Epithelial cell of proximal tubule (primary cell): Measurements from ENCODE around the gene ABHD17C. TPM values are rescaled to one million over a fixed set of nuclear protein-coding genes. Genes with fewer than 3 reads are reported as not detected.

Experiments
- DNase-seq: peaks from one replicate; pipeline ENCODE4 v3.0.0-alpha.2; 2011; ENCODE audit warnings: low read depth
- H3K4me3 ChIP-seq: 2 replicates; pipeline ENCODE4 v1.5.1; 2011; ENCODE audit warnings: low read depth, mild to moderate bottlenecking, low read length
- CTCF ChIP-seq: conservative IDR thresholded peaks from 2 replicates; pipeline ENCODE4 v1.5.1; 2012; ENCODE audit warnings: low read depth, mild to moderate bottlenecking, low read length
- total RNA-seq: library from RNA; depleted of rRNA; stranded (reverse); fragments of >200 nt; gene quantifications from 2 replicates; pipeline ENCODE4 v1.2.3, GENCODE V29; 2015

ABHD17C gene
- total RNA-seq, 1 donor from 2014 or later = 4.5 TPM

- DNase-seq = no peak
- no peak for TF ChIP-seq CTCF
- no peak overlapping the region for H3K4me3 ChIP-seq
These were observed 32.2 kb upstream of the ABHD17C start for GRCh38 chr15:80662757-80663553.

GRCh38 chr15:80665151-80665550 lies 30.0 kb upstream of the ABHD17C start:
- no peak overlapping the region for H3K4me3 ChIP-seq
- no peak for DNase-seq
- no peak for TF ChIP-seq CTCF

GRCh38 chr15:80667936-80668335 lies 27.2 kb upstream of the ABHD17C start:
- TF ChIP-seq CTCF = no peak
- no peak for DNase-seq
- no peak overlapping the region for H3K4me3 ChIP-seq

- TF ChIP-seq CTCF = no peak
- DNase-seq = no peak
- H3K4me3 ChIP-seq = no peak overlapping the region
These were observed 26.4 kb upstream of the ABHD17C start for GRCh38 chr15:80668546-80669236.

- DNase-seq = no peak
- H3K4me3 ChIP-seq = no peak overlapping the region
- TF ChIP-seq CTCF = no peak
These were observed 25.3 kb upstream of the ABHD17C start for GRCh38 chr15:80669663-80670273.

GRCh38 chr15:80673561-80674244 lies 21.4 kb upstream of the ABHD17C start:
- TF ChIP-seq CTCF = no peak
- no peak for DNase-seq
- H3K4me3 ChIP-seq = no peak overlapping the region
